ENCODE results near the gene PKN1.
A peak's percentile ranks its signal among the peaks of the same experiment; 100 is the strongest.
"Not testable (repeated sequence)": the region's sequence is repeated elsewhere in the genome, so short reads cannot be mapped to it uniquely, and the experiment has no call there.

Gene PKN1

GRCh38 chr19:14432791-14433553 is at the start of gene PKN1:
TSS of gene PKN1 (plus strand) at chr19:14433306. CDS start at chr19:14433522, 216 bp downstream.
- no peak for DNase-seq (ENCODE audit: low read depth in 1 of 2, low spot score in 1 of 2)

- peak in 1 of 2 donors; percentile 50 for DNase-seq (ENCODE audit: low read depth in 1 of 2, low spot score in 1 of 2)
Measured at GRCh38 chr19:14383661-14384555, 49.2 kb upstream of the PKN1 start.

GRCh38 chr19:14385492-14385891 is 47.6 kb upstream of the PKN1 start:
- no peak for DNase-seq (ENCODE audit: low read depth in 1 of 2, low spot score in 1 of 2)

- DNase-seq (ENCODE audit: low read depth in 1 of 2, low spot score in 1 of 2): no peak
Measured at GRCh38 chr19:14390548-14390947, 42.6 kb upstream of the PKN1 start.

DNA sequence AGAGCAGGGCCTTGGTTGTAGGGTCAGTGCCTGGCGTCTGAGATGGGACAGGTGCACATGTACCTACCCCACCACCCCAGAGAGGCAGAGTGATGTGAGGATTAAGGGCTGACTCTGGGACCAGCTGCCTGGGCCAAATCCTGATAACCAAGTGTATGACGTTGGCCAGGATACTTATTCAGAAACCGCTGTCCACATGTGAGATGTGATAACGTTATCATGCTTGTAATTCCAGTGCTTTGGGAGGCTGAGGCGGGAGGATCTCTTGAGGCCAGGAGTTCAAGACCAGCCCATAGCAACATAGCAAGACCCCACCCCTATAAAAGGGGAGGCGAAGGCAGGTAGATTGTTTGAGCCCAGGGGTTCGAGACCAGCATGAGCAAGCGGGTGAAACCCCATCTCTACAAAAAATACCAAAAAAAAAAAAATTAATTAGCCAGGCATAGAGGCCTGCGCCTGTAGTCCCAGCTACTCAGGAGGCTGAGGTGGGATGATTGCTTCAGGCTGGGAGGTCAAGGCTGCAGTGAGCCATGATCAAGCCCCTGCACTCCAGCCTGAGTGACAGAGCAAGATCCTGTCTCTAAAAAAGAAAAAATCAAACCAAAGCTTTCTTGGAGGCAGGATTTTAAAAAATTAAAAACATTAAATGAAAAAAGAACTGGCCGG is 41.8 kb upstream of the PKN1 start:
- no peak for DNase-seq (ENCODE audit: low read depth in 1 of 2, low spot score in 1 of 2)

- DNase-seq (ENCODE audit: low read depth in 1 of 2, low spot score in 1 of 2): no peak
Measured at GRCh38 chr19:14393329-14393728, 39.8 kb upstream of the PKN1 start.

- DNase-seq (ENCODE audit: low read depth in 1 of 2, low spot score in 1 of 2): no peak
Measured at GRCh38 chr19:14394167-14394566, 38.9 kb upstream of the PKN1 start.

- no peak for DNase-seq (ENCODE audit: low read depth in 1 of 2, low spot score in 1 of 2)
Measured at GRCh38 chr19:14395262-14395661, 37.8 kb upstream of the PKN1 start.

DNA sequence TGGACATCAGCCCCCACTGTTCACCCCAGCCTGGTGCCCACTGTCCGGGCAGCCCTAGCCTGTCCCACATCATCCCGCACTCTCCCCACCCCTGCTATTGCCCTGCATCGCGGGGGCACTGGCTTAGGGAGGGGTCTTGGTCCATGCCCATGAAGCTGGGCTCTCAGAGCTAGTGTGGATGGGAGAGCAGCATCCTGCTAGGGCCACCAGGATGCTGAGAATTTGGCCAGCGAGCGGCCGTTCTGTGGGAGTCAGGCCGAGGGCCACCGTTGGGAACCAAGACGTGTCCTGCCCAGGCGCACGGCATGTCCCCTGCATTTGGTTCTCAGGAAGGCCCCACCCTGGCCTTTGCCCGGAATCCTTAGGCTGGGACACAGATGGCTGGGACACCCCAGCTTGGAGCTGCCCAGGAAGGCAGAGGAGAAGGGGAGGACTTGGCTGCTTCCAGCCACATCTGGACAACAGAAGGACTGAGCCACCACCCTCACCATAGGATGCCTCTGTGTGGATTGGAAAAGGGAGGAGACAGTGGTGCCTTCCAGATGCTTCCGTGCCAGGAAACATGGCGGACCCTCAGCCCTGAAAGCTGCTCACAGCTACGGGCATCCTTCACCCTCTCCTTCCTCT is 37.3 kb upstream of the PKN1 start:
- no peak for DNase-seq (ENCODE audit: low read depth in 1 of 2, low spot score in 1 of 2)

DNA sequence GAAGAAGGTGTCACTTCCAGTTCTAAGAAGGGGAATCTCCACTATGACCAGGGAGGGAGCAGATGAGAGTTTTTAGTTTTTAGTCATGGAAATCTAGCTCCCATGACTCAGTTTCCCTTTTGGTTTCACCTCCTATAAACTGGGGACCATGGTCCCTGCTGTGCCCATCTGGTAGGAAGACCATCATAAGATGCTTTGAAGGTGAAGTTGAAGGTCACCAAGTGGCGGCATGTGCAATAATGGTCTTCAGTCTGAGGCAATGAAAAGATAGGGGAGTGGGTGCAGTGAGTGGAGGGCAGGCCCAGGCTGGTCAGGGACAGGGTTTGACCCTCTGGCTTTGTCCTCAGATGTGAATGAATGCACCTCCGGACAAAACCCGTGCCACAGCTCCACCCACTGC is 36.4 kb upstream of the PKN1 start:
- not testable (repeated sequence) for DNase-seq (ENCODE audit: low read depth in 1 of 2, low spot score in 1 of 2)

GRCh38 chr19:14397168-14397567 is 35.9 kb upstream of the PKN1 start:
- DNase-seq (ENCODE audit: low read depth in 1 of 2, low spot score in 1 of 2): not testable (repeated sequence)

DNA sequence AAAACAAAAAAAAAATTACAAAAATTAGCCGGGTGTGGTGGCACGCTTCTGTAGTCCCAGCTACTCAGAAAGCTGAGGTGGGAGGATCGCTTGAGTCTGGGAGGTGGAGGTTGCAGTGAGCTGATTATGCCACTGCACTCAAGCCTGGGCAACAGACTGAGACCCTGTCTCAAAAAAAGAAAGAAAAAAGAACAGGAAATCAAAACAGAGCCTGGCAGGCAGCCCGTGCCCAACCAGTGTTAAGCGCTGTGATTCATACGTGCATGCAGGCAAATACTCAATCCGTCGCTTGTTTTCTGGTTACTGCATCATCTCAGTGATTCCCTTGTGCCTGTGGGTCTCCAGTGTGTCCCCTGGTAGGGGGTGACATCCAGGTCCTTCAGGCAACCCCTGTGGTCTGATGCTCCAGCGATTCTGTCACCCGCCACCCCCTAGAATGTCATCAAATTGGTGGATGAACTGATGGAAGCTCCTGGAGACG is 32.1 kb upstream of the PKN1 start:
- DNase-seq (ENCODE audit: low read depth in 1 of 2, low spot score in 1 of 2): no peak

GRCh38 chr19:14401468-14402195 is 31.5 kb upstream of the PKN1 start:
- no peak for DNase-seq (ENCODE audit: low read depth in 1 of 2, low spot score in 1 of 2)

GRCh38 chr19:14402332-14403144 is 30.6 kb upstream of the PKN1 start:
- DNase-seq (ENCODE audit: low read depth in 1 of 2, low spot score in 1 of 2): no peak

DNA sequence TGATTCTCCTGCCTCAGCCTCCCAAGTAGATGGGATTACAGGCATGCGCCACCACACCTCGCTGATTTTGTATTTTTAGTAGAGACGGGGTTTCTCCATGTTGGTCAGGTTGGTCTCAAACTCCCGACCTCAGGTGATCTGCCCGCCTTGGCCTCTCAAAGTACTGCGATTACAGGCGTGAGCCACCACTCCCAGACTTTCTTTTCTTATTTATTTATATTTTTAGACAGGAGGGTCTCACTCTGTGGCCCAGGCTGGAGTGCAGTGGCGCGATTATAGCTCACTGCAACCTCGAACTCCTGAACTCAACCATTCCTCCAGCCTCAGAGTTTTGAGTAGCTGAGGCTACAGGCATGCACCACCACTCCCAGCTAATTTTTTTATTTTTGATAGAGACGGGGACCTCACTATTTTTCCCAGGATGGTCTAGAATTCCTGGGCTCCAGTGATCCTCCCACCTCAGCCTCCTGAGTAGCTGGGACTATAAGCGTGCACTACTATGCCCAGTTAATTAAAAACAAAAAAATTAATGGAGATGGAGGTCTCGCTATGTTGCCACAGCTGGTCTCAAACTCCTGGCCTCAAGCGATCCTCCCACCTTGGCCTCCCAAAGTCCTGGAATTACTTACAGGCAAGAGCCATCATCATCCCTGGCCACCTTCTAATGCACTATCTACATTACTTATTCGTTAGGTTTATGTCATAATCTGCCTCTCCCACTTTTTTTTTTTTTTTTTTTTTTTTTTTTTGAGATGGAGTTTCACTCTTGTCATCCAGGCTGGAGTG is 29.8 kb upstream of the PKN1 start:
- not testable (repeated sequence) for DNase-seq (ENCODE audit: low read depth in 1 of 2, low spot score in 1 of 2)

DNA sequence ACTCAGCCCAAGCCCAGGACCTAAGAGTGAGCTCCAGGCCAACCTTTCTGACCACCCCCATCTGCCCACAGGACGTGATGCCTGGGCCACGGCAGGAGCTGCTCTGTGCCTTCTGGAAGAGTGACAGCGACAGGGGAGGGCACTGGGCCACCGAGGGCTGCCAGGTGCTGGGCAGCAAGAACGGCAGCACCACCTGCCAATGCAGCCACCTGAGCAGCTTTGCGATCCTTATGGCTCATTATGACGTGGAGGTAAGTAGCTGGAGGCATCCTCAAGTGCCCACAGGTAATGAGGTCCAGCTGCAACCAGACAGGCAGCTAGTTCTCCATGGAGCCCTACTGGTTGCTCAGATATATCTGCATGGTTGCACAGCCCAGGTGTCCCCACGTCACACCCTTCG is 28.8 kb upstream of the PKN1 start:
- no peak for DNase-seq (ENCODE audit: low read depth in 1 of 2, low spot score in 1 of 2)

DNA sequence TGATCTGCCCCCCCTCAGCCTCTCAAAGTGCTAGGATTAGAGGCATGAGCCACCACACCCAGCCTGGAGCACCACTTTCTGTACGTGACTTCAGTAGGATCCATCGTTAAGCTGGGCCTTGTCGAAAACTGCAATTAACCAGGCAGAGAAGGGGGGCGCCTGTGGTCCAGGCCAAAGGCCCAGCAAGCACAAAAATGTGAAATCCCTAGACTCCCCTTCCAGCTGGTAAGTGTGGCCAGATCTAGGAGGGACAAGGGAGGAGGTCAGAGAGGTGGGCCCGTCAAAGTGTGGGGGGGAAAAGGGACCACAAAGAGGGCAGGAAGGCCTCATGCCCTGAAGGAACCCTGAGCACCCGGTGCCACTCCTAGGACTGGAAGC is 27.7 kb upstream of the PKN1 start:
- no peak for DNase-seq (ENCODE audit: low read depth in 1 of 2, low spot score in 1 of 2)

DNA sequence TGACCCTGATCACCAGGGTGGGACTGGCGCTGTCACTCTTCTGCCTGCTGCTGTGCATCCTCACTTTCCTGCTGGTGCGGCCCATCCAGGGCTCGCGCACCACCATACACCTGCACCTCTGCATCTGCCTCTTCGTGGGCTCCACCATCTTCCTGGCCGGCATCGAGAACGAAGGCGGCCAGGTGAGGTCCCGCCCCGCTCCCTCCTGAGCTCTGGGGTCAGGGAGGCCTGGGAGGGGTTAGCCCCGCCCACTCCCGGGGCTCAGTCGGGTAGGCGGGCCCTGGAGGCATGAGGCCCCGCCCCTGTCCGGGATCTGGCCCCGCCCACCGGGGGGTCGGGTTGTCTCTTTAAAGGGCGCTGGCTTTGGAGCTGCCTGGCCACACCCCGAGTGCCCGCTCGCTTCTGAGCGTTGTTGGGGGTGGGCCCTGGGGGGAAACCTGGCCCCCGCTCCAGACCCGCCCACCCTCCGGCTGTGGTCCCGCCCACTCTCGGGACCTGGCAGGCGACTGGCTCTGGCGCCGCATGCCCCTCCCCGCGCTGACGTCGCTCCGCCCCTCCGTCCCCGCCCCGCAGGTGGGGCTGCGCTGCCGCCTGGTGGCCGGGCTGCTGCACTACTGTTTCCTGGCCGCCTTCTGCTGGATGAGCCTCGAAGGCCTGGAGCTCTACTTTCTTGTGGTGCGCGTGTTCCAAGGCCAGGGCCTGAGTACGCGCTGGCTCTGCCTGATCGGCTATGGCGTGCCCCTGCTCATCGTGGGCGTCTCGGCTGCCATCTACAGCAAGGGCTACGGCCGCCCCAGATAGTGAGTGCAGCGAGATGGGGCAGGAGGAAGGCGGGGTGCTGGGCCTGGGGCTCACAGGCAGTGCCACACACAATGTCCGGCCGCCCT is 27.1 kb upstream of the PKN1 start:
- peak; percentile 76 to 82 for DNase-seq (ENCODE audit: low read depth in 1 of 2, low spot score in 1 of 2)
